HepG2 (cell line): ENCODE results near the gene SULT2B1. TPM values are rescaled to one million over a fixed set of nuclear protein-coding genes. Genes with fewer than 3 reads are reported as not detected.

ENCODE experiments used
- BRD4 ChIP-seq: sonication (generic); formaldehyde crosslinking; IDR thresholded peaks from 2 replicates; pipeline ENCODE4 v1.4.0; 2020; ENCODE audit warnings: missing genetic modification reagents
- CBX5 ChIP-seq: sonication (generic); formaldehyde crosslinking; IDR thresholded peaks from 2 replicates; pipeline ENCODE4 v1.4.0; 2020; ENCODE audit warnings: missing genetic modification reagents, borderline replicate concordance
- CENPT ChIP-seq: sonication (generic); formaldehyde crosslinking; IDR thresholded peaks from 2 replicates; pipeline ENCODE4 v1.8.0; 2022; ENCODE audit warnings: low read depth, mild to moderate bottlenecking, moderate library complexity, missing genetic modification reagents
- ELF4 ChIP-seq: sonication (generic); formaldehyde crosslinking; IDR thresholded peaks from 2 replicates; pipeline ENCODE4 v1.5.0; 2020; ENCODE audit warnings: missing genetic modification reagents, mild to moderate bottlenecking, moderate library complexity, borderline replicate concordance
- EP300 ChIP-seq, 3 experiments: sonication (generic) in 1 of 3; formaldehyde crosslinking in 1 of 3; IDR thresholded peaks; 2 replicates each; pipeline versions ENCODE4 v1.5.1 to v1.6.1; 2011 to 2020; ENCODE audit warnings: low read depth in 2 of 3, low read length in 2 of 3, borderline replicate concordance in 1 of 3, improper control_type of control experiment in 1 of 3, mild to moderate bottlenecking in 1 of 3, missing genetic modification reagents in 1 of 3, moderate library complexity in 1 of 3
- FOXM1 ChIP-seq: sonication (generic); formaldehyde crosslinking; IDR thresholded peaks from 2 replicates; pipeline ENCODE4 v1.5.0; 2020; ENCODE audit warnings: missing genetic modification reagents
- IRF2 ChIP-seq: IDR thresholded peaks from 2 replicates; pipeline ENCODE4 v1.6.1; 2018; ENCODE audit warnings: missing genetic modification reagents, missing compliant biosample characterization
- MATR3 ChIP-seq: sonication (generic); formaldehyde crosslinking; IDR thresholded peaks from 2 replicates; pipeline ENCODE4 v1.4.0; 2020; ENCODE audit warnings: missing genetic modification reagents
- NR1H2 ChIP-seq: sonication (generic); formaldehyde crosslinking; IDR thresholded peaks from 2 replicates; pipeline ENCODE4 v1.8.1; 2022; ENCODE audit warnings: low read depth, missing genetic modification reagents, borderline replicate concordance
- NR2F2 ChIP-seq: IDR thresholded peaks from 2 replicates; pipeline ENCODE4 v1.6.1; 2012; ENCODE audit warnings: low read depth, inconsistent platforms, borderline replicate concordance
- RXRB ChIP-seq: IDR thresholded peaks from 2 replicates; pipeline ENCODE4 v1.6.1; 2016; ENCODE audit warnings: borderline replicate concordance, missing genetic modification reagents, missing compliant biosample characterization
- YEATS2 ChIP-seq: sonication (generic); formaldehyde crosslinking; IDR thresholded peaks from 2 replicates; pipeline ENCODE4 v1.4.0; 2020; ENCODE audit warnings: missing genetic modification reagents, borderline replicate concordance
- ZBTB38 ChIP-seq: sonication (generic); formaldehyde crosslinking; IDR thresholded peaks from 2 replicates; pipeline ENCODE4 v1.5.1; 2020; ENCODE audit warnings: mild to moderate bottlenecking, missing genetic modification reagents
- ZNF143 ChIP-seq: sonication (generic); formaldehyde crosslinking; IDR thresholded peaks from 2 replicates; pipeline ENCODE4 v1.4.0; 2020; ENCODE audit warnings: missing genetic modification reagents
- ZNF234 ChIP-seq: sonication (generic); formaldehyde crosslinking; conservative IDR thresholded peaks from 2 replicates; pipeline ENCODE4 v1.5.1; 2020; ENCODE audit warnings: mild to moderate bottlenecking, missing genetic modification reagents
- ZNF780A ChIP-seq: sonication (generic); formaldehyde crosslinking; IDR thresholded peaks from 2 replicates; pipeline ENCODE4 v1.8.0; 2022; ENCODE audit warnings: mild to moderate bottlenecking, missing genetic modification reagents, moderate library complexity
- ZSCAN30 ChIP-seq: sonication (generic); formaldehyde crosslinking; IDR thresholded peaks from 2 replicates; pipeline ENCODE4 v1.5.0; 2020; ENCODE audit warnings: mild to moderate bottlenecking, missing genetic modification reagents
- ZSCAN9 ChIP-seq: IDR thresholded peaks from 2 replicates; pipeline ENCODE4 v1.6.1; 2016; ENCODE audit warnings: borderline replicate concordance
- polyA plus RNA-seq, 8 experiments: library from polyadenylated mRNA; depleted of rRNA in 3 of 8; stranded (reverse) in 7 of 8; unstranded in 1 of 8; fragments of >200 nt; fragmentation: Illumina TruSeq in 4 of 8; extraction: Trizol in 4 of 8; gene quantifications; 2 replicates each; pipeline versions ENCODE4 v1.2.1 to v1.2.3, GENCODE V29; 2011 to 2016; ENCODE audit warnings: low read depth in 4 of 8, missing spikeins in 1 of 8, mixed read lengths in 1 of 8; ENCODE audit not compliant: insufficient read depth in 1 of 8
- total RNA-seq, 5 experiments: library from RNA; depleted of rRNA; stranded (reverse); fragments of >200 nt; fragmentation: Illumina TruSeq; extraction: Trizol; gene quantifications; 2 replicates each; pipeline ENCODE4 v1.2.3, GENCODE V29; 2016; ENCODE audit warnings: low read depth in 1 of 5
- TF ChIP-seq, protein P1 (sequence below): sonication (generic); formaldehyde crosslinking; IDR thresholded peaks from 2 replicates; pipeline ENCODE4 v1.4.0; 2020; ENCODE audit warnings: mild to moderate bottlenecking, missing genetic modification reagents
- TF ChIP-seq, protein P2 (sequence below): sonication (generic); formaldehyde crosslinking; IDR thresholded peaks from 2 replicates; pipeline ENCODE4 v1.5.0; 2020; ENCODE audit warnings: missing genetic modification reagents, mild to moderate bottlenecking, borderline replicate concordance
- TF ChIP-seq, protein P3 (sequence below): sonication (generic); formaldehyde crosslinking; IDR thresholded peaks from 2 replicates; pipeline ENCODE4 v1.8.0; 2022; ENCODE audit warnings: mild to moderate bottlenecking, missing genetic modification reagents, moderate library complexity
- TF ChIP-seq, protein P4 (sequence below): sonication (generic); formaldehyde crosslinking; IDR thresholded peaks from 2 replicates; pipeline ENCODE4 v1.4.0; 2020; ENCODE audit warnings: missing genetic modification reagents; ENCODE audit errors: not compliant biosample characterization
- TF ChIP-seq, protein P5 (sequence below): sonication (generic); formaldehyde crosslinking; IDR thresholded peaks from 2 replicates; pipeline ENCODE4 v1.8.1; 2023; ENCODE audit warnings: missing genetic modification reagents, inconsistent platforms, borderline replicate concordance
- TF ChIP-seq, protein P6 (sequence below): sonication (generic); formaldehyde crosslinking; IDR thresholded peaks from 2 replicates; pipeline ENCODE4 v1.4.0; 2020; ENCODE audit warnings: mild to moderate bottlenecking, missing genetic modification reagents, borderline replicate concordance

SULT2B1 gene
- total and polyA plus RNA-seq, 2 of the 13 experiments (the other 11 are each of a cell fraction or from before 2014, with no cell fraction given) = 0.13 TPM; not detected in 1

DNA sequence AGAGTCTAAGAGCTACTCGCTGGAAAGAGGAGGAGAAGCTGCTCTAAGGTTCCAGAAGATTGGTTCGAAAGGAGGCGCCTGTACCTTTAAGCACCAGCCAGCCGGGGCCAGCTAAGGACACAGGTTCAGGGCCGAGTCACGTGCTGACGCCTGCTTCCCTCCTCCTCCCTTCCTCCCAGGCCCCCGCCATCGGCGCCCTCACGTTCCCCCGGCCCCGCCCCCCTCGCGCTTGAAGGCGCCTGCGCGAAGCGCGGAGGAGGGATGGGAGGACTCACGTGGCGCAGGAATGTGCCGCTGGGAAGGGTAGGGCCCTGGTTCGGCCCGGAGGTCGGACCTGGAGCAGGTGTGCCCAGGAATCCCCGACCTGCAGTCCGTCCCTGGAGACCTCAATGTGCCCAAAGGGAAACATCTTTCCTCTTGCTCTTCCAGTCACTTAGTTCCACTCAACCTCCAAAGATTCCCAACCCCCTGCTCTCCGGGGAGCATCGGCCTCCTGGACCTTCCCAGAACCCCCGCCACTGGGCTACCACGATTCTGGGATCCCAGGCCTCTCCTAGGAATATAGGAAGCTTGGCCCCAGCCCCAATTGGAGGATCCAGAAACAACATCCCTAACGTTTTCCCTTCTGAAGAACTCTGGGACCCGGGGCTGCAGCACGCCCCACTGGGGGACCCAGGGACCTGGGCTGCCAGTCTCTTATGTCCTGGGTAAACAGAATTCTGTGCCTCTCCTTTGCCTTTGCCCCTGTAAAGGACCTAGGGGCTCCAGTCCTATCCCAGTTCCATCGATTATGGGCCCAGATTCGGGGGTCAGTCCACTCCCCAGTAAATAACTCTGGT is 82.7 kb downstream of the SULT2B1 start (continued):
- TF ChIP-seq BRD4 (CRISPR knock-in tag) (peak; percentile 58; the same call in 1 of the 2 replicates), IRF2 (CRISPR knock-in tag) (peak; percentile 90), ZSCAN30 (CRISPR knock-in tag) (peak; percentile 59; the same call in 1 of the 2 replicates), ZBTB38 (no peak), ZNF143 (peak; percentile 42; the same call in 1 of the 2 replicates), EP300 (IDR thresholded peaks at IDR 0.05; ENCODE audit: low read depth in 2 of 2, low read length in 2 of 2) (0 out of 4 replicates have a peak, but pooled peaks of 1 of the 2 experiments have one; percentile 15), EP300 (CRISPR knock-in tag; IDR thresholded peaks at IDR 0.05; ENCODE audit: borderline replicate concordance) (peak; percentile 35; the same call in 1 of the 2 replicates), FOXM1 (no peak), MATR3 (CRISPR knock-in tag) (no peak), CBX5 (CRISPR knock-in tag) (no peak), CENPT (no peak), NR2F2 (no peak), ZNF780A (CRISPR knock-in tag) (no peak), ZNF234 (CRISPR knock-in tag) (no peak), RXRB (peak; percentile 100), YEATS2 (CRISPR knock-in tag) (peak; percentile 48; the same call in 1 of the 2 replicates), NR1H2 (no peak), ZSCAN9 (no peak; the same call in 1 of the 2 replicates), ELF4 (CRISPR knock-in tag) (no peak)
- TF ChIP-seq, protein P1, sequence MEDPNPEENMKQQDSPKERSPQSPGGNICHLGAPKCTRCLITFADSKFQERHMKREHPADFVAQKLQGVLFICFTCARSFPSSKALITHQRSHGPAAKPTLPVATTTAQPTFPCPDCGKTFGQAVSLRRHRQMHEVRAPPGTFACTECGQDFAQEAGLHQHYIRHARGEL (CRISPR knock-in tag) = no peak
- TF ChIP-seq, protein P2, sequence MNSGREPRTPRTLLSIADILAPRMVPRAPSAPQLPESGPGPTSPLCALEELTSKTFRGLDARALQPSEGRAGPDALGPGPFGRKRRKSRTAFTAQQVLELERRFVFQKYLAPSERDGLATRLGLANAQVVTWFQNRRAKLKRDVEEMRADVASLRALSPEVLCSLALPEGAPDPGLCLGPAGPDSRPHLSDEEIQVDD (CRISPR knock-in tag) = no peak
- TF ChIP-seq, protein P3, sequence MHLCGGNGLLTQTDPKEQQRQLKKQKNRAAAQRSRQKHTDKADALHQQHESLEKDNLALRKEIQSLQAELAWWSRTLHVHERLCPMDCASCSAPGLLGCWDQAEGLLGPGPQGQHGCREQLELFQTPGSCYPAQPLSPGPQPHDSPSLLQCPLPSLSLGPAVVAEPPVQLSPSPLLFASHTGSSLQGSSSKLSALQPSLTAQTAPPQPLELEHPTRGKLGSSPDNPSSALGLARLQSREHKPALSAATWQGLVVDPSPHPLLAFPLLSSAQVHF = no peak
- TF ChIP-seq, protein P4, sequence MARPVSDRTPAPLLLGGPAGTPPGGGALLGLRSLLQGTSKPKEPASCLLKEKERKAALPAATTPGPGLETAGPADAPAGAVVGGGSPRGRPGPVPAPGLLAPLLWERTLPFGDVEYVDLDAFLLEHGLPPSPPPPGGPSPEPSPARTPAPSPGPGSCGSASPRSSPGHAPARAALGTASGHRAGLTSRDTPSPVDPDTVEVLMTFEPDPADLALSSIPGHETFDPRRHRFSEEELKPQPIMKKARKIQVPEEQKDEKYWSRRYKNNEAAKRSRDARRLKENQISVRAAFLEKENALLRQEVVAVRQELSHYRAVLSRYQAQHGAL (CRISPR knock-in tag) = no peak
- TF ChIP-seq, protein P5, sequence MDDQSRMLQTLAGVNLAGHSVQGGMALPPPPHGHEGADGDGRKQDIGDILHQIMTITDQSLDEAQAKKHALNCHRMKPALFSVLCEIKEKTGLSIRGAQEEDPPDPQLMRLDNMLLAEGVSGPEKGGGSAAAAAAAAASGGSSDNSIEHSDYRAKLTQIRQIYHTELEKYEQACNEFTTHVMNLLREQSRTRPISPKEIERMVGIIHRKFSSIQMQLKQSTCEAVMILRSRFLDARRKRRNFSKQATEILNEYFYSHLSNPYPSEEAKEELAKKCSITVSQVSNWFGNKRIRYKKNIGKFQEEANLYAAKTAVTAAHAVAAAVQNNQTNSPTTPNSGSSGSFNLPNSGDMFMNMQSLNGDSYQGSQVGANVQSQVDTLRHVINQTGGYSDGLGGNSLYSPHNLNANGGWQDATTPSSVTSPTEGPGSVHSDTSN (CRISPR knock-in tag) = no peak
- TF ChIP-seq, protein P6, sequence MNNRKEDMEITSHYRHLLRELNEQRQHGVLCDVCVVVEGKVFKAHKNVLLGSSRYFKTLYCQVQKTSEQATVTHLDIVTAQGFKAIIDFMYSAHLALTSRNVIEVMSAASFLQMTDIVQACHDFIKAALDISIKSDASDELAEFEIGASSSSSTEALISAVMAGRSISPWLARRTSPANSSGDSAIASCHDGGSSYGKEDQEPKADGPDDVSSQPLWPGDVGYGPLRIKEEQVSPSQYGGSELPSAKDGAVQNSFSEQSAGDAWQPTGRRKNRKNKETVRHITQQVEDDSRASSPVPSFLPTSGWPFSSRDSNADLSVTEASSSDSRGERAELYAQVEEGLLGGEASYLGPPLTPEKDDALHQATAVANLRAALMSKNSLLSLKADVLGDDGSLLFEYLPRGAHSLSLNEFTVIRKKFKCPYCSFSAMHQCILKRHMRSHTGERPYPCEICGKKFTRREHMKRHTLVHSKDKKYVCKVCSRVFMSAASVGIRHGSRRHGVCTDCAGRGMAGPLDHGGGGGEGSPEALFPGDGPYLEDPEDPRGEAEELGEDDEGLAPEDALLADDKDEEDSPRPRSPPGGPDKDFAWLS (CRISPR knock-in tag) = 0 out of 2 replicates have a peak, but pooled peaks have one; percentile 53
